GM13977 (cell line): ENCODE data around the gene TBC1D22A.

Experiments used
- DNase-seq: peaks from one replicate; pipeline ENCODE4 v3.0.0; 2012; ENCODE audit warnings: low spot score
- CTCF ChIP-seq: IDR thresholded peaks from 2 replicates; pipeline ENCODE4 v1.5.1; 2012; ENCODE audit warnings: mild to moderate bottlenecking, control low read depth; ENCODE audit not compliant: insufficient read depth; ENCODE audit errors: extremely low read depth, missing control alignments
- in situ Hi-C: fragments of 300-500 bp; cut with MboI; formaldehyde crosslinking; loops from one replicate; pipeline ENCODE4 v1.12.0; 2022; ENCODE audit warnings: low sequenced_read_pairs, low pct_unique_long_range_greater_than_20kb, mixed read lengths, inconsistent platforms; ENCODE audit not compliant: unreplicated experiment

TBC1D22A gene

GRCh38 chr22:47007496-47007895, 245.0 kb downstream of the TBC1D22A start:
- no peak for DNase-seq
- in situ Hi-C loops = no loop called here
- no peak for TF ChIP-seq CTCF

GRCh38 chr22:47008208-47008885, 245.9 kb downstream of the TBC1D22A start:
- in situ Hi-C loops = no loop called here
- TF ChIP-seq CTCF = no peak
- no peak for DNase-seq

- in situ Hi-C loops = no loop called here
Observed at GRCh38 chr22:47009304-47010101, 247.1 kb downstream of the TBC1D22A start.

GRCh38 chr22:47010211-47010610, 247.8 kb downstream of the TBC1D22A start:
- no peak for TF ChIP-seq CTCF
- in situ Hi-C loops = no loop called here
- no peak for DNase-seq

More at GRCh38 chr22:47009304-47010101, 247.1 kb downstream of the TBC1D22A start:
- no peak for DNase-seq
- no peak for TF ChIP-seq CTCF

GRCh38 chr22:47011131-47011858, 248.8 kb downstream of the TBC1D22A start:
- no peak for TF ChIP-seq CTCF
- in situ Hi-C loops = no loop called here
- no peak for DNase-seq

- DNase-seq = no peak
- TF ChIP-seq CTCF = no peak
- in situ Hi-C loops = no loop called here
Observed at GRCh38 chr22:47011859-47012258, 249.4 kb downstream of the TBC1D22A start.
